Activated CD8-positive, alpha-beta T cell treated with anti-CD3 and anti-CD28 coated beads for 36 hours (primary cell): ENCODE measurements around the gene VPS36. TPM values are rescaled to one million over a fixed set of nuclear protein-coding genes. Genes with fewer than 3 reads are reported as not detected.

Experiments
- ATAC-seq: fragments of 200-7000 bp; cut with Tn5 transposase; one replicate; pipeline ENCODE4 v1.10.0; 2021; ENCODE audit warnings: mild to moderate bottlenecking, moderate library complexity
- CTCF ChIA-PET: fragments of 350-600 bp; sonication (Branson Sonifier 250); formaldehyde crosslinking; loops from one replicate; lab custom pipeline; 2021; ENCODE audit warnings: antibody characterized with exemption; lab: Charles Lee
- POLR2A ChIA-PET: fragments of 350-600 bp; sonication (Branson Sonifier 250); formaldehyde crosslinking; loops from one replicate; lab custom pipeline; 2021; ENCODE audit warnings: antibody characterized with exemption; lab: Charles Lee
- DNase-seq: peaks from one replicate; pipeline ENCODE4 v3.0.0-alpha.2; 2020
- H3K27ac Mint-ChIP-seq: one replicate; pipeline ENCODE4 v1.8.0; 2021; ENCODE audit warnings: mild to moderate bottlenecking, mixed read lengths
- H3K27me3 Mint-ChIP-seq: one replicate; pipeline ENCODE4 v1.8.0; 2021; ENCODE audit warnings: mixed read lengths
- H3K36me3 Mint-ChIP-seq: one replicate; pipeline ENCODE4 v1.8.0; 2021; ENCODE audit warnings: low read depth, mixed read lengths
- H3K4me1 Mint-ChIP-seq: one replicate; pipeline ENCODE4 v1.8.0; 2021; ENCODE audit warnings: low read depth, mixed read lengths
- H3K4me3 Mint-ChIP-seq: one replicate; pipeline ENCODE4 v1.8.0; 2021; ENCODE audit warnings: mild to moderate bottlenecking, moderate library complexity, mixed read lengths
- H3K9me3 Mint-ChIP-seq: one replicate; pipeline ENCODE4 v1.8.0; 2021; ENCODE audit warnings: mixed read lengths
- CTCF ChIP-seq: fragments of 200-600 bp; IDR thresholded peaks from one replicate; pipeline ENCODE4 v1.8.0; 2022; ENCODE audit warnings: antibody characterized with exemption, mild to moderate bottlenecking
- intact Hi-C: fragments of 100-400 bp; cut with micrococcal nuclease; formaldehyde crosslinking; loops from one replicate; pipeline ENCODE4 v1.10.0; 2022
- total RNA-seq, 2 experiments: library from RNA; stranded (reverse); gene quantifications; one replicate each; pipeline ENCODE4 v1.2.3, GENCODE V29; 2021

VPS36 gene
- total RNA-seq, 2 experiments from 2014 or later = 26.3 to 29.6 TPM

GRCh38 chr13:52463526-52463925 lies 13.1 kb upstream of the VPS36 start:
- no peaks in the 10 kb centered on the region for H3K9me3 Mint-ChIP-seq
- intact Hi-C loops = no loop called here
- DNase-seq (no peak), ATAC-seq (no peak)
- H3K36me3 Mint-ChIP-seq = peaks cover 59% of the 10 kb centered on the region
- no peak overlapping the region for H3K4me3 Mint-ChIP-seq
- H3K4me1 Mint-ChIP-seq = peaks cover 26% of the 10 kb centered on the region
- no peak for TF ChIP-seq CTCF
- ChIA-PET CTCF (interaction anchor here (1.6 kb wide), 1 partner anchor 13 kb away, joined by 4 read pairs; the partner anchor contains the start of gene VPS36), POLR2A (no interaction called here)
- no peaks in the 10 kb centered on the region for H3K27me3 Mint-ChIP-seq
- H3K27ac Mint-ChIP-seq = no peak overlapping the region

- intact Hi-C loops = no loop called here
- DNase-seq (no peak), ATAC-seq (no peak)
- Mint-ChIP-seq H3K27ac (no peak overlapping the region), H3K27me3 (no peaks in the 10 kb centered on the region), H3K4me3 (no peak overlapping the region), H3K9me3 (no peaks in the 10 kb centered on the region), H3K4me1 (peaks cover 41% of the 10 kb centered on the region), H3K36me3 (peaks cover 52% of the 10 kb centered on the region)
- TF ChIP-seq CTCF = no peak
- ChIA-PET POLR2A (interaction anchor here (0.8 kb wide), 1 partner anchor 11 kb away, joined by 3 read pairs; the partner anchor contains the start of gene VPS36), CTCF (no interaction called here)
Measured at GRCh38 chr13:52461265-52461664, 10.8 kb upstream of the VPS36 start.

- Mint-ChIP-seq H3K36me3 (peaks cover 45% of the 10 kb centered on the region), H3K4me3 (no peak overlapping the region), H3K27ac (no peak overlapping the region), H3K27me3 (no peaks in the 10 kb centered on the region), H3K9me3 (no peaks in the 10 kb centered on the region), H3K4me1 (peaks cover 44% of the 10 kb centered on the region)
- ChIA-PET POLR2A (interaction anchor here (1.0 kb wide), 1 partner anchor 9 kb away, joined by 3 read pairs; no protein-coding TSS in a partner anchor), CTCF (no interaction called here)
- intact Hi-C loops = loop anchor here (5.0 kb wide), 1 partner anchor 193 kb away; the partner anchor contains the start of gene SUGT1
- no peak for TF ChIP-seq CTCF
- ATAC-seq (no peak), DNase-seq (no peak)
Measured at GRCh38 chr13:52459668-52460067, 9.2 kb upstream of the VPS36 start.

- H3K4me1 Mint-ChIP-seq = peaks cover 39% of the 10 kb centered on the region
- ChIA-PET POLR2A (interaction anchor here (0.9 to 1.0 kb wide), 2 partner anchors 11 to 21 kb away, joined by 3 to 4 read pairs; no protein-coding TSS in a partner anchor), CTCF (no interaction called here)
- peak overlapping the region; percentile 88 for H3K27ac Mint-ChIP-seq
- DNase-seq (peak; percentile 85), ATAC-seq (peak; percentile 48)
- no peak for TF ChIP-seq CTCF
- H3K9me3 Mint-ChIP-seq = no peaks in the 10 kb centered on the region
- peak overlapping the region; percentile 91 for H3K4me3 Mint-ChIP-seq
- intact Hi-C loops = loop anchor here (5.0 kb wide), 1 partner anchor 197 kb away; the partner anchor contains the start of gene SUGT1
- peaks cover 23% of the 10 kb centered on the region for H3K36me3 Mint-ChIP-seq
- no peaks in the 10 kb centered on the region for H3K27me3 Mint-ChIP-seq
Measured at GRCh38 chr13:52455677-52456041, 5.2 kb upstream of the VPS36 start.

- peaks cover 22% of the 10 kb centered on the region for H3K36me3 Mint-ChIP-seq
- peak within 1 kb of the TSS; percentile 91 for H3K4me3 Mint-ChIP-seq
- ChIA-PET POLR2A (no interaction called here), CTCF (no interaction called here)
- H3K27me3 Mint-ChIP-seq = no peaks in the 10 kb centered on the region
- no peaks in the 10 kb centered on the region for H3K9me3 Mint-ChIP-seq
- TF ChIP-seq CTCF = no peak
- intact Hi-C loops = loop anchor here (5.0 kb wide), 2 partner anchors 108 to 197 kb away; partner anchors contain the start of gene SUGT1
- ATAC-seq (peak; percentile 86), DNase-seq (peak; percentile 96)
- peaks cover 39% of the 10 kb centered on the region for H3K4me1 Mint-ChIP-seq
- H3K27ac Mint-ChIP-seq = peak within 1 kb of the TSS; percentile 99
Measured at GRCh38 chr13:52454820-52455676, 4.6 kb upstream of the VPS36 start, which contains the start of gene CKAP2. CKAP2 (plus strand) TSS chr13:52455478; CDS start chr13:52455557, 79 bp downstream.
